OCI-LY1 (cell line): ENCODE measurements around the gene MRTFB.

ENCODE experiments used
- H2AFZ ChIP-seq: fragments of 200-600 bp; sonication (generic), shearing (Covaris generic); 2 replicates; pipeline ENCODE4 v1.6.0; 2014; ENCODE audit warnings: antibody characterized with exemption, mild to moderate bottlenecking, low read length
- H3F3A ChIP-seq: fragments of 200-600 bp; sonication (generic), shearing (Covaris generic); 2 replicates; pipeline ENCODE4 v1.6.0; 2014; ENCODE audit warnings: mild to moderate bottlenecking, antibody characterized with exemption, low read length, moderate library complexity; ENCODE audit not compliant: insufficient read depth
- H3K27ac ChIP-seq: fragments of 200-600 bp; sonication (generic); 2 replicates; pipeline ENCODE4 v1.5.1; 2014; ENCODE audit warnings: low read length, mixed run types, mild to moderate bottlenecking, low read depth; ENCODE audit not compliant: poor library complexity, severe bottlenecking
- H3K27me3 ChIP-seq: fragments of 200-600 bp; sonication (generic); 2 replicates; pipeline ENCODE4 v1.6.0; 2014; ENCODE audit warnings: antibody characterized with exemption, mild to moderate bottlenecking, low read length, moderate library complexity; ENCODE audit not compliant: insufficient read depth
- H3K36me3 ChIP-seq: fragments of 200-600 bp; sonication (generic); 2 replicates; pipeline ENCODE4 v1.6.1; 2014; ENCODE audit warnings: mild to moderate bottlenecking, antibody characterized with exemption, low read length, moderate library complexity, mixed read lengths; ENCODE audit not compliant: insufficient read depth
- H3K4me1 ChIP-seq: fragments of 200-600 bp; sonication (generic); 2 replicates; pipeline ENCODE4 v1.5.1; 2014; ENCODE audit warnings: mild to moderate bottlenecking, low read length, moderate library complexity; ENCODE audit not compliant: insufficient read depth, severe bottlenecking
- H3K4me2 ChIP-seq: fragments of 200-600 bp; sonication (generic), shearing (Covaris generic); 2 replicates; pipeline ENCODE4 v1.6.1; 2014; ENCODE audit warnings: low read length
- H3K4me3 ChIP-seq: fragments of 200-600 bp; sonication (generic); 2 replicates; pipeline ENCODE4 v1.5.1; 2014; ENCODE audit warnings: low read length, low read depth, mild to moderate bottlenecking, mixed read lengths; ENCODE audit not compliant: poor library complexity, severe bottlenecking
- H3K79me2 ChIP-seq: fragments of 200-600 bp; shearing (Covaris generic); 2 replicates; pipeline ENCODE4 v1.6.1; 2016; ENCODE audit warnings: mixed run types, low read length, mixed read lengths; ENCODE audit not compliant: insufficient read depth
- H3K9ac ChIP-seq: fragments of 200-600 bp; sonication (generic), shearing (Covaris generic); 2 replicates; pipeline ENCODE4 v1.6.1; 2014; ENCODE audit warnings: mild to moderate bottlenecking, low read length, mixed read lengths
- H3K9me2 ChIP-seq: fragments of 200-600 bp; sonication (generic), shearing (Covaris generic); 2 replicates; pipeline ENCODE4 v1.6.1; 2014; ENCODE audit warnings: low read depth, mild to moderate bottlenecking, low read length, mixed read lengths
- H3K9me3 ChIP-seq: fragments of 200-600 bp; shearing (Covaris generic); 2 replicates; pipeline ENCODE4 v1.6.1; 2014; ENCODE audit warnings: low read length, mixed read lengths
- H4K20me1 ChIP-seq: fragments of 200-600 bp; sonication (generic), shearing (Covaris generic); 2 replicates; pipeline ENCODE4 v1.6.0; 2016; ENCODE audit warnings: mild to moderate bottlenecking, low read length; ENCODE audit not compliant: insufficient read depth
- EZH2 ChIP-seq: fragments of 200-600 bp; sonication (generic), shearing (Covaris generic); IDR thresholded peaks from 2 replicates; pipeline ENCODE4 v1.8.0; 2017; ENCODE audit warnings: borderline replicate concordance, mixed run types, mild to moderate bottlenecking, antibody characterized with exemption, low read length, moderate library complexity, mixed read lengths
- TF ChIP-seq, protein P1 (sequence below): fragments of 200-600 bp; sonication (generic), shearing (Covaris generic); IDR thresholded peaks from 2 replicates; pipeline ENCODE4 v1.5.1; 2017; ENCODE audit warnings: mild to moderate bottlenecking, antibody characterized with exemption, low read length, moderate library complexity, mixed read lengths

Gene MRTFB

DNA sequence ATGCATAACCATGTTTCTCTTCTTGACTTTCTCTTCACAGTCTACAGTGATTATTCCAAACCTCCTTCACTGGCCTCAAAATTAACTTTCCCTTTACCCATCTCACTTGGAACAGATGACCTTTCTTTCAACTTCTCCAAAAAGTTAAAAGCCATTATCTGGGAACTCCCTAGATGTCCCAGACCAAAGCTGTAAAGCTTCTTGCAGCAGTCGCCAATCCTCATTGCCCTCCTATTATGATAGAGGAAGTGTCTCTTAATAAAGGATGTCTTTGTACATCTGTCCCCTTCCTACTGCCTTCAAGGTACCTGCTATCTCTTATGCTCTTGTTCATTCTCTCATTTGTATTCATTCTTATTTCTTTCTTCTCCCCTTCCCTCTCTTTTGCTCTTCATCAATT, 127.5 kb downstream of the MRTFB start:
- Histone ChIP-seq H3K4me2 (no peak overlapping the region), H2AFZ (no peak overlapping the region), H4K20me1 (no peaks in the 10 kb centered on the region), H3F3A (no peaks in the 10 kb centered on the region), H3K27ac (no peak overlapping the region), H3K4me3 (no peak overlapping the region), H3K9me3 (no peaks in the 10 kb centered on the region), H3K27me3 (no peaks in the 10 kb centered on the region), H3K36me3 (no peaks in the 10 kb centered on the region), H3K79me2 (no peaks in the 10 kb centered on the region), H3K9ac (no peak overlapping the region), H3K9me2 (no peaks in the 10 kb centered on the region), H3K4me1 (peaks cover 14% of the 10 kb centered on the region)
- TF ChIP-seq, protein P1, sequence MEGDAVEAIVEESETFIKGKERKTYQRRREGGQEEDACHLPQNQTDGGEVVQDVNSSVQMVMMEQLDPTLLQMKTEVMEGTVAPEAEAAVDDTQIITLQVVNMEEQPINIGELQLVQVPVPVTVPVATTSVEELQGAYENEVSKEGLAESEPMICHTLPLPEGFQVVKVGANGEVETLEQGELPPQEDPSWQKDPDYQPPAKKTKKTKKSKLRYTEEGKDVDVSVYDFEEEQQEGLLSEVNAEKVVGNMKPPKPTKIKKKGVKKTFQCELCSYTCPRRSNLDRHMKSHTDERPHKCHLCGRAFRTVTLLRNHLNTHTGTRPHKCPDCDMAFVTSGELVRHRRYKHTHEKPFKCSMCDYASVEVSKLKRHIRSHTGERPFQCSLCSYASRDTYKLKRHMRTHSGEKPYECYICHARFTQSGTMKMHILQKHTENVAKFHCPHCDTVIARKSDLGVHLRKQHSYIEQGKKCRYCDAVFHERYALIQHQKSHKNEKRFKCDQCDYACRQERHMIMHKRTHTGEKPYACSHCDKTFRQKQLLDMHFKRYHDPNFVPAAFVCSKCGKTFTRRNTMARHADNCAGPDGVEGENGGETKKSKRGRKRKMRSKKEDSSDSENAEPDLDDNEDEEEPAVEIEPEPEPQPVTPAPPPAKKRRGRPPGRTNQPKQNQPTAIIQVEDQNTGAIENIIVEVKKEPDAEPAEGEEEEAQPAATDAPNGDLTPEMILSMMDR, result no peak
- TF ChIP-seq EZH2, result no peak

DNA sequence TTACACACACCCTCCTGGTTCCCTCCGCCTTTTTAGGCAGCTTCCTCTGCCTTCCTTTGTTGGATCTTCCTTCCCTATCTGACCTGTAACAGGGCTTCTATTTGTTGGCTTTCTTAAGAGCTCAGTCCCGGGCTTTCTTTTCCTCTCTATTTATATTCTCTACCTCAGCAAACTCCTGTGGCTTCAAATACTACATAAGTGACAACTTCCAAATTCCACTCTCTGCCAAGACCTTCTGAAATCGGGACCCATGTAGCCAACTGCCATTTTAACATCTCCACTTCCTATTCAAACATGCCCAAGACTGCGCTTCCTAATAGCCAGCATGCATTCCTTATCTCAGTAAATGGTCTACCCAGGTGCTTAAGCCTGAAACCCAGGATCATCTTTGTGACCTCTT, 128.1 kb downstream of the MRTFB start:
- TF ChIP-seq, protein P1, result no peak
- no peak for TF ChIP-seq EZH2
- Histone ChIP-seq H3K4me2 (no peak overlapping the region), H3K9me3 (no peaks in the 10 kb centered on the region), H3K36me3 (no peaks in the 10 kb centered on the region), H3K27ac (no peak overlapping the region), H3K9ac (no peak overlapping the region), H2AFZ (no peak overlapping the region), H3K9me2 (no peaks in the 10 kb centered on the region), H3F3A (no peaks in the 10 kb centered on the region), H3K27me3 (no peaks in the 10 kb centered on the region), H3K4me3 (no peak overlapping the region), H4K20me1 (no peaks in the 10 kb centered on the region), H3K4me1 (peaks cover 11% of the 10 kb centered on the region), H3K79me2 (no peaks in the 10 kb centered on the region)

DNA sequence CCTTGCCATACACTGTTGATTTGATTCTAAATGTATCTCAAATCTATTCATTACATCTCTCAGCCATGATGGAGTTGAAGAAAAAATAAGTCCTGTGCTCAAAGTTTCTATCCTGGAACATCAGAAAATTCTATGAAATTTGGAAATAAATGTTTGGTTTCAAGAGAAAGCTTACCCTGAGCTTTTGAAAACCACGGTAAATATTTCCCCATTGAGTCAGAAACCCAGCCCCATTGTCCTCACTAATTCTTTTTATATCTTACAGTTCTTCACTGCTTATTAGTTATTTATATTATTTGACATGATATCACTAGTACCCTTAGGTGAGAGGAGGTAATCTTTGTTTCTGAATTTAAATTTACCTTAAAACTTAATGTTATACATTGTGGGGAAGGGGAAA, 128.5 kb downstream of the MRTFB start:
- Histone ChIP-seq H3K27me3 (no peaks in the 10 kb centered on the region), H3K9ac (no peak overlapping the region), H3F3A (no peaks in the 10 kb centered on the region), H3K9me2 (no peaks in the 10 kb centered on the region), H3K9me3 (no peaks in the 10 kb centered on the region), H3K4me1 (peaks cover 11% of the 10 kb centered on the region), H3K27ac (no peak overlapping the region), H3K4me3 (no peak overlapping the region), H4K20me1 (no peaks in the 10 kb centered on the region), H3K36me3 (no peaks in the 10 kb centered on the region), H3K79me2 (no peaks in the 10 kb centered on the region), H2AFZ (no peak overlapping the region), H3K4me2 (no peak overlapping the region)
- TF ChIP-seq, protein P1, result no peak
- no peak for TF ChIP-seq EZH2
